ENCODE measurements around the gene KANK2. TPM values are rescaled to one million over a fixed set of nuclear protein-coding genes. Genes with fewer than 3 reads are reported as not detected.

Gene KANK2
- total RNA-seq, 1 donor from 2014 or later: 42.9 TPM

GRCh38 chr19:11159598-11160439 is 37.5 kb downstream of the KANK2 start:
- no peak for DNase-seq (ENCODE audit: low read depth)
- no peak for TF ChIP-seq CTCF (IDR thresholded peaks at IDR 0.05; ENCODE audit: insufficient read depth, low read length, poor library complexity, severe bottlenecking)
- Histone ChIP-seq H3K27me3 (ENCODE audit: control insufficient read depth, insufficient read depth, low read length) (no peaks in the 10 kb centered on the region), H3K36me3 (ENCODE audit: control insufficient read depth, insufficient read depth, low read length) (no peaks in the 10 kb centered on the region), H3K4me3 (ENCODE audit: low read depth, low read length) (no peak overlapping the region)

GRCh38 chr19:11155373-11156120 is 41.8 kb downstream of the KANK2 start, which contains the start of gene SPC24:
Gene SPC24, minus strand, starts transcription at chr19:11155782. Its CDS starts 6 bp downstream, at chr19:11155776.
- peak; percentile 91 for DNase-seq (ENCODE audit: low read depth)
- no peaks in the 10 kb centered on the region for H3K36me3 ChIP-seq (ENCODE audit: control insufficient read depth, insufficient read depth, low read length)
- H3K27me3 ChIP-seq (ENCODE audit: control insufficient read depth, insufficient read depth, low read length): no peaks in the 10 kb centered on the region
- TF ChIP-seq CTCF (IDR thresholded peaks at IDR 0.05; ENCODE audit: insufficient read depth, low read length, poor library complexity, severe bottlenecking): no peak
- peak within 1 kb of the TSS; percentile 90 for H3K4me3 ChIP-seq (ENCODE audit: low read depth, low read length)

- DNase-seq (ENCODE audit: low read depth): no peak
- no peaks in the 10 kb centered on the region for H3K27me3 ChIP-seq (ENCODE audit: control insufficient read depth, insufficient read depth, low read length)
- H3K4me3 ChIP-seq (ENCODE audit: low read depth, low read length): peak overlapping the region; percentile 90
- no peaks in the 10 kb centered on the region for H3K36me3 ChIP-seq (ENCODE audit: control insufficient read depth, insufficient read depth, low read length)
- no peak for TF ChIP-seq CTCF (IDR thresholded peaks at IDR 0.05; ENCODE audit: insufficient read depth, low read length, poor library complexity, severe bottlenecking)
These were observed 42.7 kb downstream of the KANK2 start for GRCh38 chr19:11154683-11155047.

- TF ChIP-seq CTCF (IDR thresholded peaks at IDR 0.05; ENCODE audit: insufficient read depth, low read length, poor library complexity, severe bottlenecking): no peak
- DNase-seq (ENCODE audit: low read depth): no peak
- Histone ChIP-seq H3K36me3 (ENCODE audit: control insufficient read depth, insufficient read depth, low read length) (peaks cover 1% of the 10 kb centered on the region), H3K27me3 (ENCODE audit: control insufficient read depth, insufficient read depth, low read length) (no peaks in the 10 kb centered on the region), H3K4me3 (ENCODE audit: low read depth, low read length) (no peak overlapping the region)
These were observed 44.9 kb downstream of the KANK2 start for GRCh38 chr19:11152318-11153062.

- peaks cover 1% of the 10 kb centered on the region for H3K36me3 ChIP-seq (ENCODE audit: control insufficient read depth, insufficient read depth, low read length)
These were observed 46.2 kb downstream of the KANK2 start for GRCh38 chr19:11151181-11151580.

More at GRCh38 chr19:11151181-11151580, 46.2 kb downstream of the KANK2 start:
- no peak for DNase-seq (ENCODE audit: low read depth)
- H3K4me3 ChIP-seq (ENCODE audit: low read depth, low read length): no peak overlapping the region
- no peak for TF ChIP-seq CTCF (IDR thresholded peaks at IDR 0.05; ENCODE audit: insufficient read depth, low read length, poor library complexity, severe bottlenecking)
- H3K27me3 ChIP-seq (ENCODE audit: control insufficient read depth, insufficient read depth, low read length): no peaks in the 10 kb centered on the region

Measured in kidney epithelial cell (primary cell).